UCSD-AML1 (cell line): ENCODE data around the gene LBHD1.
A peak's percentile ranks its signal among the peaks of the same experiment; 100 is the strongest.
"Not testable (repeated sequence)": the region's sequence is repeated elsewhere in the genome, so short reads cannot be mapped to it uniquely, and the experiment has no call there.

Experiments
- DNase-seq: peaks from one replicate; lab custom pipeline; 2025; ENCODE audit not compliant: unreplicated experiment; lab: John Stamatoyannopoulos, UW

Gene LBHD1

DNA sequence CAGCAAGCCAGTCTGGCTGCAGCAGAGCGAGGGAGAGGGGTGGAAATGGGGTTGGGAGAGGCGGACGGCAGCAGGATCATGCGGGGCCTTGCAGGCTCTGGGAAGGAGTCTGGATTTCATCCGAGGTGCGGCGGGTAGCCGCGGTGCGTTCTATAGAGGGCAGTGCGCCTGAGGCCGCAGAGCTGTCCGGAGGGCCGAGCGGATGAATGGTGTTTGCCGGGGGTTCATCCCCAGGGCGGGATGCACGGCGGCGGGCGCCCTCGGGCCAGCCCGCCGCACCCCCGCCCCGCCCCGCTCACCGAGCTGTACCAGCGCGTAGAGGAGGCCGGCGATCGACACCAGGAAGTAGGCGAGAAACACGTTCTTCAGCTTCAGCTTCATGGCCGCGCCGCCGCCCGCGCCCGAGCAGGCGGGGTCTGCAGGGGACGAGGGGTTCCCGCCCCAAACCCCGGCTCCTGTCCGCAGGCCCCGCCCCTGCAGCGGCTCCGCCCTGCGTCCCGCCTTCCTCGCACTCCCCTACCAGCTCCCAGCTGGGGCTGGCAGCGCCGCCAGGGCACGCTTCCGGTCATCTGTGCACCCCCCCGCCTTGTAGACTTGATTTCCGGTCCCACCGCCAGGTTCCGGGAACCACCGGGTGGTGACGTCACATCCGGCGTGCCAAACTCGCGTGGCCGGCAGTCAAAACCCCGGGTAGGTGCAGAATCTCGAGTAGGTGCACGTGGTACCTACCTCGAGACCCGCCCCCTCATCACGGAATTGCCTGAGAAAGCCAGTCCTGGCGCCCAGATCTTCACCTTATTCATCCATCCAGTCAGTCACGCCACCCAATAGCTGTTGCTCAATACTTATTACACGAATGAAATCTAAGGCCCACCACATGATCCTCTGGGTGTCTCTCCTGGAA lies 50.2 kb downstream of the LBHD1 start, which contains the start of gene B3GAT3:
Gene B3GAT3 (minus strand): TSS at position 420 of the 904 bp plus-strand sequence. CDS start 39 bp downstream, at position 381.
- DNase-seq = peak; percentile 98

DNA sequence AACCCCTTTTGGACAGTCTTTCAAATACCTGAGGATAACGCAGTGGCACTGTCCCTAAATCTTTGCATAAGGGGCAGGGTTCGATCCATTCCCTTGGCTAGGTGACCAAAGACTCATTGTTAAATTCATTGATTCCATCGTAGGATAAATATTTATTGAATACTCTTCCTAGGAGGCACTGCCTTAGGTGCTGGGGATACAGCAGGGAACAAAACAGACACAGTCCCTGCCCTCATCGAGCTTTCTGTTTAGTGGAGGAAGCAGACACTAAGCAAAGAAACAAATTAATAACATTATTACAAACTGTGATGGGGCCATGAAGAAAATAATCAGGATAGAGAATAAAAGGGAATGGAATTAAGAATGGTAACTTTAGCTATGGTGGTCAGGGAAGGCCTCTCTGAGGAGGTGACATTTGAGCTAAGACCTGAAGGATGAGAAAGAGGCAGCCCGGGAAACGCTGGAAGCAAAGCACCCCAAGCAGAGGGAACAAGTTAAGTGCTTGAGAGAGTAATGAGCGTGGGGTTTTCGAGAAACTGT lies 51.0 kb downstream of the LBHD1 start:
- DNase-seq = no peak

DNA sequence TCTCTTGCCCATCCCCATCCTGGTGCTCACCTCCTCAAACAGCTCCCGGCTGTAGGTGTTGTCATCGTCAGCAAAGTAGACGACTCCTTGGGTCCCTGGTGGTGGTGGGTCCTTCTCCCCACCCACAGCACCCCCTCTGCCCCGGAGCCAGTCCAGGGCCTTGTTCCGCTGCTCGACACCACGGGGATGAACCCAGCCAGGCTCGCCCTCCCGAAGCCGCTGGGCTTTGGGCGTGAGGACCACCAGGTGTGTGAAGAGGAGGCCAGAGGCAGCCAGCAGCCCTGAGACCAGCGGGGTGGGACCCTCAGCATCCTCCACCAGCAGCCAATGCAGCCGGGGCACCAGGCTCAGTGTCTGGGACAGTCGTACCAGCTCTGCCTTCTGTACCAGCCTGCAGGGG lies 55.1 kb downstream of the LBHD1 start:
- DNase-seq = not testable (repeated sequence)

DNA sequence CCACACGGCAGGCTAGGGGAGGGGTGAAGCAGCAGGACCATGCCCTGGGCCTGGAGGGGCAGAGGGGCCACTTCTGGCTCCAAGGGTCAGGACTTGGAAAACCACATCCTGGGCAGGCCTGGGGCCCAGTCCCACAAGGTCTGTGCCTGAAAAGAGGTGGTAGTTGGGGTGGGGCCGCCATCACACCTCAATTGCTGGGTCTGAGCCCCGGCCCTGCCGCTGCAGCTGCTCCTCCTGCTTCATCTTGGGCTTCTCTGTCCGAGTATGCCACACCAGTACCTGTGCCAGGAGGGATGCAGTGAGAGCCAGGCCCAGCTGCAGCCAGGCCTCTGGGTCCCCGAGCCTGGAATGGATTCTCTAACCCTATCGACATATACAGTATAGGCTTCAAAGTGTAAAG lies 56.5 kb downstream of the LBHD1 start:
- DNase-seq = no peak

DNA sequence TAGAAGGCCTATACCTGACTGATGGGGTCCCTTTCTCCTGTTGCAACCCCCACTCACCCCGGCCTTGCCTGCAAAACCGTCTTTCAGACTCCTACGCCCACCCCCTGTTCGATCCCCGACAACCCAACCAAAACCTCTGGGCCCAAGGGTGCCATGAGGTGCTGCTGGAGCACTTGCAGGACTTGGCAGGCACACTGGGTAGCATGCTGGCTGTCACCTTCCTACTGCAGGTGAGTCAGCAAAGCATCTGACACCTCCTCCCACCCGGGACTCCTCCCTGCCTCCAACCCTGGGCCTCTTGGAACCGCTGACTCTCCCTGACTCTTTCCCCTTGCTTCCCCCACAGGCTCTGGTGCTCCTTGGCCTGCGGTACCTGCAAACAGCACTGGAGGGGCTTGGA lies 57.8 kb downstream of the LBHD1 start:
- no peak for DNase-seq

DNA sequence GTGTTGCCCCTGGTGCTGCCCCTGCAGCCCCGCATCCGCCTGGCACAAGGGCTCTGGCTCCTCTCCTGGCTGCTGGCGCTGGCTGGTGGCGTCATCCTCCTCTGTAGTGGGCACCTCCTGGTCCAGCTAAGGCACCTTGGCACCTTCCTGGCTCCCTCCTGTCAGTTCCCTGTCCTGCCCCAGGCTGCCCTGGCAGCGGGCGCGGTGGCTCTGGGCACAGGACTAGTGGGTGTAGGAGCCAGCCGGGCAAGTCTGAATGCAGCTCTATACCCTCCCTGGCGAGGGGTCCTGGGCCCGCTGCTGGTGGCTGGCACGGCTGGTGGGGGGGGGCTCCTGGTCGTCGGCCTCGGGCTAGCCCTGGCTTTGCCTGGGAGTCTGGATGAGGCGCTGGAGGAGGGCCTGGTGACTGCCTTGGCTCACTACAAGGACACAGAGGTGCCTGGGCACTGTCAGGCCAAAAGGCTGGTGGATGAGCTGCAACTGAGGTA lies 58.7 kb downstream of the LBHD1 start:
- DNase-seq = no peak
